ENCODE results near the gene KCTD16.

The KCTD16 gene

DNA sequence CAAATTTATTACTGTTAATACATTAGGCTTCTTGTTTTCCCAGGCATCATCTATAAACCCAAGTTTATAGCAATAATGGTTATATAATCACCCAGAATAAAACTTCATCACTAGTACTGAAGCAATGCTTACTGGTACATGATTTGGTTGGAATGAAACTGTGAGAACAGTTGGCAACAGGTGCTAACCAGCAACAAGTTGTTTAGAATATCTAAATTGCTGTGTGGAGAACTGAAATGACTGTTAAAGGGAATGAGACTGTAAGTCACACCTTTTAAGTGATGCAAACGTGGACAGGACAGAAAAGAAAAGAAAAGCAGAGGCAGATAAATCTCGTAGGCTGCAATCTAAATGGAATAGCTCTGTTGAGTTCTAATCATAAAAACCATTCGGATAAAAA is 2.7 kb upstream of the KCTD16 start:
- DNase-seq = no peak

- DNase-seq = peak in 1 of 3 donors; percentile 25
Measured at GRCh38 chr5:144169904-144170275, 783 bp upstream of the KCTD16 start.

- DNase-seq = no peak
Measured at GRCh38 chr5:144173766-144174165, 3.1 kb downstream of the KCTD16 start.

DNA sequence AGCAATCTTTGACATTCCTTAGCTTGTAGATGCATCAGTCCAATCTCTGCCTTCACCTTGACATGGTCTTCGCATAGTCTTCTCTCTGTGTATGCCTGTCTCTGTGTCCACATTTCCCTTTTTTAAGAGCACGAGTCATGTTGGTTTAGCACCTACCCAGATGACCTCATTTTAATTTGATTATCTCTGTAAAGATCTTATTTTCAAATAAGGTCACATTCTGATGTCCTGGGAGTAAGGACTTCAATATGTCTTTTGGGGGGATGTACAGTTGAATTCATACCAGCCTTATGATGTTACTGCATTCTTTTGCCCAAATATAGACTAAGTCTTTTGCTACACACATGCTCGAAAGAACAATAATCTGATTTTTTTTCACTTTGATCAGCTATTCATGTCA is 6.9 kb downstream of the KCTD16 start:
- no peak for DNase-seq

- DNase-seq = no peak
Measured at GRCh38 chr5:144179226-144179625, 8.6 kb downstream of the KCTD16 start.

DNA sequence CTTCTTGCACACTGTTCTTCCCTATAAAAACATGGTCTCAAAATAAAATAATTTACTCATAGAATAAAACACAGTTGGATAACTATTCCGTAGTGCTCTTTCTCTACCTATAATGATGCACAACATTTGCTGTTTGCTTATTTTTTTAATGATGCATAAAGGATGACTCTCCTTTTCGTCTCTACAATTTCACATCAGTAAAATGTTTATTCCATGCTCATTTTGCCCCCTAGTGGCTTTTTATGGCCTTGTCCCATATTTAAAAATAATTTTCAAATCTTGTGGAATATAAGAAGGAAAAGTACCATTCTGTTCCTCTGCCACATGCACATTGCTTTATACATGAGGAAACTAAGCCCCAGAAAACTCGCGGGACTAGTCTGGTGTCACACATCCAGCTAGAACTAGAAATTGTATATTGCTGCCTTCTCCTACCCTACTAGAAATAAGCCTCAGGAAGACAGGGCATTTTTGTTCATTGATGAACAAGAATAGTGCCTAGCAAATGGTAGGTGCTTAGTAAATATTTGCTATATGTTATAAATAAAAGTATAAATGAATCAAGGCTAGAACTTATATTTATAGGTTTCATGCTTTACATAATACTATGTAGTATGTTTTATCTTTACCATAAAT is 12.7 kb downstream of the KCTD16 start:
- peak; percentile 57 to 72 (median 60) for DNase-seq

DNA sequence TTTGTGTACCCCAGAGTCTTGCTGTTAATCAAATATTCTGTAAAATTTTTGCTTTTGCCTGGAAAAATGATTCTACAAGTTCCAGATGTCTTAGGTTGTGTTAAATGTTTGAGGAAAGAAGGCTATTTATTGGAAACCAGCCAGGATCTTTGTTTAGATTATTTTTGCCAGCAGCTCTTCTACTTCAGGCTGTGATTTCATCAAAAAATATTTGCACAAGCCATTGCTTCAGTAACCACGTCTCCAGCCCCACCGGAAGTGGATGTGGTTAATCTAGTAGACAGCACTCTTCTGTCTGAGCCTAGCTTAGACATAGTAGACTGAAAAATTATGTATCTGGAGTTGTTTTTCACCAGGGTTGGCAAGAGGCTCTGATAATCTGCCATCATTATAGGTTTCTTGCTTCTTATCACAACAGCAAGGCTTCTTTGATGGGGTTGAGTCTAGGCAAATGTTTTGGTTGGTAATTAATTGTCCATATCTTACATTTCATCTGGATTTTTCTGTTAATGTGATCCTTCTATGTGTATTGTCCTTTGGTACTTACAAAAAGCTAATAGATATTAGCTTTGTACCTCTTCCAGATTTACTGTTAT is 17.1 kb downstream of the KCTD16 start:
- peak; percentile 59 to 69 (median 62) for DNase-seq

DNA sequence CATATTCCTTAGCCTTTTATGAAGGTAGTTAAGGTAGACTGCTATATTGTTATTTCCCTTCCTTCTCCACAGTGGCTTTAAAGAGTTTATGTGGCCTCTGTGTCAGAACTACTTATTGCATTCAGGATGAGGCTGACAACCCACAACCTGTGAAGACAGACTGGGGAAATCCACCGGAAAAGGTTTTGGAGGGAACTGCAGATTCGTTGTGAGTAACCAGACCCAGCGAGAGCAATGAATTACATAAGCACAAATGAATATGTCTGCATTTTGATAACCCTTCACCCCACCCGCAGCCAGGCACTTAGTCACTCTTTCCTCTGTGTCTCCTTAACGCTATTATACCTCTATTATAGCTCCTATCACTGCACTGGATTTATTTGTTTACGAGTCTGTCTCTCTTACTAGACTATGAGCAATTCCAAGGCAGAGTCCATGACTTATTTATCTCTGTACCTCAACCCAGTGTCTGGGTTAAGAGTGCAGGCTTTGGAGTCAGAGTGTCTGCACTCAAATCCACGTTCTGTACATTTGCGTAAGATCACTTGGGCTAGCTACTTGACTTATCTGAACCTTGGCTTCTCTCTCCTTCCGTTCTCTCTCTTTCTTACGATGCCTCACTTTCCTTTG is 19.2 kb downstream of the KCTD16 start:
- DNase-seq = peak; percentile 82 to 93 (median 92)

GRCh38 chr5:144191531-144191930 is 20.9 kb downstream of the KCTD16 start:
- no peak for DNase-seq

GRCh38 chr5:144191998-144192397 is 21.3 kb downstream of the KCTD16 start:
- DNase-seq = peak; percentile 79 to 93 (median 86)

- DNase-seq = no peak
Measured at GRCh38 chr5:144192661-144193060, 22.0 kb downstream of the KCTD16 start.

DNA sequence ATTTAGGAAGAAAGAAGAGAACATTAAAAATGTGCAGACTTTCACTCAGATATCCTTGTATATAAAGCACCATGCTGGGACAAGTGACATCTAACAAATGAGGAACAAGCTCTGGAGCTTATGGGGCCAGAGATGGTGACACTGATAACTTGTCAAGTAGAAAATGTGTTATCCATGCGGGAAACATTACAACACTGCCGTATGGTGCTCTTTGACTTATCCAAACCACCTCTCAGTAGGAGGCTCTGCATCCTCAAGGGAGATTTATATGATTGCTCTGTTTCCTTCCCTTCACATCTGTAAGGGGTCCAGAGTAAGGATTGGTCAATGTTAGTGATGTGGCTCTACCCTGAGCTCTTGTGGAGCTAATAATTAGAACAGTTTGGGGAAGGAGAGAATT is 23.5 kb downstream of the KCTD16 start:
- DNase-seq = no peak

DNA sequence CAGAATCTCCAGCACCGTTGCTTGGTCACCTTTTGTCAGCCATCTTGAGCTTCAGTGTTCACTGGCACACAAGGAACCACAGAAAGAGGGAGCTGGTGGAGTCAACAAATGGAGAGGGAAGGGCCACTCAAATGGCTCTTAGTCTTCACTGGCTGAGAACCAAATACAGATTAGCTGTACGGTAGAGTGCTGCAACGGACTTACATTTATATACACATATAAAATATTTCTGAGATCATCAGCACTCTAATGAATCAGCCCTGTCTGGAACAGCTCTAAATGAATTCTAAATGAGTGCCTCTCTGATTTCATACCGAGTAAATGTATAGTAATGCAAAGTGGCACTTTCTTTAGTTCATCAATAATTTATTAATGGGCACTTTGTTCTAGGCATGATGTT is 24.8 kb downstream of the KCTD16 start:
- no peak for DNase-seq

GRCh38 chr5:144196612-144197011 is 25.9 kb downstream of the KCTD16 start:
- DNase-seq = no peak

DNA sequence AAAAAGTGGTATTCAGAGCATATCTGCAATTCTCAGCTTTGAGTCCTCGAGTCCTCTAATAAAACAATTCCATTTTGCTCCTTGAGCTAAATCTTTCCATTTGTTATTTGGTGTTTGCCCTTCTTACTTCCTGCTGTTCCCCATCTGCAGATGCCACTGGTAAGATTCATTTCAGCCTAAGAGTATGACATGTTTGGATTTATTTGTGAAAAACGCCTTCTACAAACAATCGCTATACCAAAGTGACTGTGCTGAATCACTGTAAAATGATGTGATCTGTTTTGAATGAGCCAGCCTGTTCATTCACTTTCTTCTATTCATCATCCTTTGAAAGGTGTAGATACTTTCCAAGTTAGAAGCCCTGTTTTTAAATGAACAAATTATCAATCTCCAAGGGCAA is 27.7 kb downstream of the KCTD16 start:
- no peak for DNase-seq

GRCh38 chr5:144201588-144201987 is 30.9 kb downstream of the KCTD16 start:
- no peak for DNase-seq

DNA sequence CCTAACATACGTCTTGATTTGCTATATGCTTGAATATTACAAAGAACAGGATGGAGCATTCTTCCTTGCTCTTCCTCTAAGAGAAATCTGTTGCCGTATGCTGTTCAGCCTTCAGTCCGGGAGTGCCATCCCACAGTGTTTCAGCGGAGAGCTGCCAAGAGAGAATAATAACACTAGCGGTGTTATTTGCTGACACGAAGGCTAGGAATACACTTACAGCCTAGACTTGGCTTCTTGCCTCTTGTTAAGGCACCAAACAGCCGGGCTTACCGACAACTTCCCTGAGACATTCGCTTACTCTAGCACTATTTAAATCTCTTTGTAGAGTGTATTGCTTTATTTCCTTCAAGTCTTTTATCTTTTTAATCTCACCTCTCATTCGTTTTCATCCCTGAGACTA is 31.4 kb downstream of the KCTD16 start:
- no peak for DNase-seq

DNA sequence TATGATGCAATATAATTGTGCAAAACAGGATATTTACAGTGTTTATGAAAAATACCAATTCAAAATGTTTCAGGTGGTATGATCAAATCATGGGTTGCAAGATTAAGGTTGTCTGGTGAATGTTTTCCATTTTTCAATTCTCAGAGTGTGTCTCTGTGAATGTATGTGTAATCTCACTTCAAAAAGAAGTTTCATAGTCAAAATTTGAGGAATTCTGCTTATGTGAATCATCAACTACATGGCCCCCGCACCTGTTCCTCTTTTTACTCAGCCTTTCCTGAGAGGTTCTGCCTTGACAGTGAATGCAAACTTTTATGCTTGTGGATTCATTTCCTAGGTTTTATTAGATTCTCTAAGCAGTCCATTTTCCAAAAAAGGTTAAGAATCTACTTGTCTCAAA is 32.1 kb downstream of the KCTD16 start:
- peak; percentile 41 to 64 (median 55) for DNase-seq

DNA sequence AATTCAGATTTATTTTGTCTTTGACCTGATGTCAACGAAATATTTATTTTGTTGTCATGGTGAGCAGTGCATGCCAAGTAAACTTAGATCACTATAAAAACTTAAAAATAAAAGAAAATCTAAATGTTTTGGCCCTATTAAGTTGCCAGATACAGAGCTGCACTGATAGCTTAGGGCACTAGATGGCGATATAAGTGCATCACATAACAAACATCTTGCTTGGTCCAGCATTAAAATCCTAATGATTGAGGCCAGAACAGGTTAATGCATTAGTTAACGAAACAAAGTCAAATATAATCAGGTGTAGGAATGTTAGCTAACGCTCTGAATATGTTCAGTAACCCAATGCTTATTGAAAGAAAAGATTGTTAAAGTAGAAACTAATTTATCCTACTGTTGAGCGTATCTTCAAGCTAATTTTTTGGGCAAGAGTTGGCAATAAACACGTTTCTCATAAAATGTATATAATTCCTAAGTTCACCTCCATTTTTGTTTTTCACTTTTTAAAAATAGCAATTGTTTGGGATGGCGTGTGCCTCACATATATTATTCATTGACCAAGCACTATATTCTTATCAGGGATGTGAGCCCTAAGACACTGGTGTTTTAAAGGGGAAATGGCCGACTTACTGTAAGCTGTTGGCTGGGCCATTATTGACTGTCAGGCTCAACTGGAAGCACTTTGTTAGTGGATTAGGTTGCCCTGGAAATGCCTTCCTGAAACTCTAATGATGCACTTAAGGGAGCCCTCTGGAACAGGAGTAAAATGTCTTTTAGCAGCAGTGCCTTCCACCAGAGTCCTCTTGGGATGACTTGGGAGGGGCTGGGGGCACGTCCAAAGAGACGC is 33.3 kb downstream of the KCTD16 start:
- DNase-seq = peak; percentile 64 to 77 (median 72)

GRCh38 chr5:144205141-144205551 is 34.5 kb downstream of the KCTD16 start:
- no peak for DNase-seq

- DNase-seq = no peak
Measured at GRCh38 chr5:144206141-144206540, 35.5 kb downstream of the KCTD16 start.

GRCh38 chr5:144207875-144208444 is 37.3 kb downstream of the KCTD16 start:
- no peak for DNase-seq

GRCh38 chr5:144209361-144209760 is 38.7 kb downstream of the KCTD16 start:
- no peak for DNase-seq

Measured in suppressor macrophage treated with lipopolysaccharide for 1 hour (primary cell).